ENCODE measurements around the gene ST6GALNAC5. TPM values are rescaled to one million over a fixed set of nuclear protein-coding genes. Genes with fewer than 3 reads are reported as not detected.

Gene ST6GALNAC5
- total and polyA plus RNA-seq, 2 experiments from 2014 or later: 5.1 to 12.2 TPM

- DNase-seq: no peak
- H2AFZ ChIP-seq: no peak overlapping the region
- H3F3A ChIP-seq (ENCODE audit: insufficient read depth): no peaks in the 10 kb centered on the region
- H3K4me1 ChIP-seq (ENCODE audit: insufficient read depth): no peaks in the 10 kb centered on the region
- H3K9me3 ChIP-seq (ENCODE audit: low read depth): no peaks in the 10 kb centered on the region
- no peaks in the 10 kb centered on the region for H3K9me2 ChIP-seq (ENCODE audit: insufficient read depth)
- no peak overlapping the region for H3K4me2 ChIP-seq (ENCODE audit: unreplicated experiment)
- no peaks in the 10 kb centered on the region for H3K79me2 ChIP-seq (ENCODE audit: insufficient read depth)
- no peak overlapping the region for H3K9ac ChIP-seq
- H4K20me1 ChIP-seq (ENCODE audit: insufficient read depth): no peaks in the 10 kb centered on the region
- 73 to 79% methylated on average over 1 of the region's 1 CpG for WGBS, 2 experiments (ENCODE audit: low coverage in 1 of 2, low lambda C conversion rate in 2 of 2, missing lambda C conversion rate in 2 of 2)
- TF ChIP-seq EZH2phosphoT487 (IDR thresholded peaks at IDR 0.05; ENCODE audit: insufficient read depth, low read depth) (no peak), EZH2 (IDR thresholded peaks at IDR 0.05; ENCODE audit: insufficient read depth, poor library complexity, severe bottlenecking) (no peak)
- H3K4me3 ChIP-seq: no peak overlapping the region
- H3K36me3 ChIP-seq (ENCODE audit: low read depth): no peaks in the 10 kb centered on the region
- no peaks in the 10 kb centered on the region for H3K27me3 ChIP-seq (replicated peaks; ENCODE audit: insufficient read depth)
- in situ Hi-C loops (cut with MboI): no loop called here
- no peak overlapping the region for H3K27ac ChIP-seq
Measured at GRCh38 chr1:77048615-77049005, 181.3 kb downstream of the ST6GALNAC5 start.

GRCh38 chr1:77051425-77051824 is 184.1 kb downstream of the ST6GALNAC5 start:
- Histone ChIP-seq H3F3A (ENCODE audit: insufficient read depth) (no peaks in the 10 kb centered on the region), H3K9me2 (ENCODE audit: insufficient read depth) (no peaks in the 10 kb centered on the region), H3K4me3 (no peak overlapping the region), H3K27ac (no peak overlapping the region), H2AFZ (no peak overlapping the region), H3K9me3 (ENCODE audit: low read depth) (no peaks in the 10 kb centered on the region), H3K4me1 (ENCODE audit: insufficient read depth) (no peaks in the 10 kb centered on the region), H3K79me2 (ENCODE audit: insufficient read depth) (no peaks in the 10 kb centered on the region), H3K27me3 (replicated peaks; ENCODE audit: insufficient read depth) (no peaks in the 10 kb centered on the region), H3K9ac (no peak overlapping the region), H4K20me1 (ENCODE audit: insufficient read depth) (no peaks in the 10 kb centered on the region), H3K36me3 (ENCODE audit: low read depth) (no peaks in the 10 kb centered on the region), H3K4me2 (ENCODE audit: unreplicated experiment) (no peak overlapping the region)
- TF ChIP-seq EZH2phosphoT487 (IDR thresholded peaks at IDR 0.05; ENCODE audit: insufficient read depth, low read depth) (no peak), EZH2 (IDR thresholded peaks at IDR 0.05; ENCODE audit: insufficient read depth, poor library complexity, severe bottlenecking) (no peak)
- no peak for DNase-seq
- WGBS, 2 experiments (ENCODE audit: low coverage in 1 of 2, low lambda C conversion rate in 2 of 2, missing lambda C conversion rate in 2 of 2): 42 to 54% methylated on average over 1 of the region's 1 CpG
- in situ Hi-C loops (cut with MboI): no loop called here

- TF ChIP-seq EZH2 (IDR thresholded peaks at IDR 0.05; ENCODE audit: insufficient read depth, poor library complexity, severe bottlenecking): no peak
- Histone ChIP-seq H3K9me3 (ENCODE audit: low read depth) (no peaks in the 10 kb centered on the region), H4K20me1 (ENCODE audit: insufficient read depth) (no peaks in the 10 kb centered on the region), H3K4me2 (ENCODE audit: unreplicated experiment) (no peak overlapping the region), H3K27ac (no peak overlapping the region), H3K79me2 (ENCODE audit: insufficient read depth) (no peaks in the 10 kb centered on the region), H3K9ac (no peak overlapping the region), H3K9me2 (ENCODE audit: insufficient read depth) (no peaks in the 10 kb centered on the region), H3K4me3 (no peak overlapping the region), H3K36me3 (ENCODE audit: low read depth) (no peaks in the 10 kb centered on the region), H3F3A (ENCODE audit: insufficient read depth) (no peaks in the 10 kb centered on the region), H3K4me1 (ENCODE audit: insufficient read depth) (no peaks in the 10 kb centered on the region), H3K27me3 (replicated peaks; ENCODE audit: insufficient read depth) (no peaks in the 10 kb centered on the region), H2AFZ (no peak overlapping the region)
- in situ Hi-C loops (cut with MboI): no loop called here
- 87 to 90% methylated on average over 7 of the region's 7 CpGs for WGBS, 2 experiments (ENCODE audit: low coverage in 1 of 2, low lambda C conversion rate in 2 of 2, missing lambda C conversion rate in 2 of 2)
- no peak for DNase-seq
Measured at GRCh38 chr1:77056525-77056924, 189.2 kb downstream of the ST6GALNAC5 start.

- Histone ChIP-seq H3K79me2 (ENCODE audit: insufficient read depth) (no peaks in the 10 kb centered on the region), H4K20me1 (ENCODE audit: insufficient read depth) (no peaks in the 10 kb centered on the region), H3K9me2 (ENCODE audit: insufficient read depth) (no peaks in the 10 kb centered on the region), H3K36me3 (ENCODE audit: low read depth) (no peaks in the 10 kb centered on the region), H3F3A (ENCODE audit: insufficient read depth) (no peaks in the 10 kb centered on the region), H3K27ac (no peak overlapping the region), H3K9ac (no peak overlapping the region), H3K4me2 (ENCODE audit: unreplicated experiment) (no peak overlapping the region), H3K4me3 (no peak overlapping the region), H2AFZ (no peak overlapping the region), H3K9me3 (ENCODE audit: low read depth) (no peaks in the 10 kb centered on the region), H3K27me3 (replicated peaks; ENCODE audit: insufficient read depth) (no peaks in the 10 kb centered on the region), H3K4me1 (ENCODE audit: insufficient read depth) (no peaks in the 10 kb centered on the region)
- 73 to 74% methylated on average over 7 of the region's 7 CpGs for WGBS, 2 experiments (ENCODE audit: low coverage in 1 of 2, low lambda C conversion rate in 2 of 2, missing lambda C conversion rate in 2 of 2)
- no peak for DNase-seq
- TF ChIP-seq EZH2phosphoT487 (IDR thresholded peaks at IDR 0.05; ENCODE audit: insufficient read depth, low read depth): no peak
- TF ChIP-seq EZH2 (IDR thresholded peaks at IDR 0.05; ENCODE audit: insufficient read depth, poor library complexity, severe bottlenecking): no peak
- in situ Hi-C loops (cut with MboI): no loop called here
Measured at GRCh38 chr1:77057994-77058585, 190.8 kb downstream of the ST6GALNAC5 start.

- in situ Hi-C loops (cut with MboI): no loop called here
- WGBS, 2 experiments (ENCODE audit: low coverage in 1 of 2, low lambda C conversion rate in 2 of 2, missing lambda C conversion rate in 2 of 2): 57 to 70% methylated on average over 5 of the region's 5 CpGs
- H3K4me1 ChIP-seq (ENCODE audit: insufficient read depth): no peaks in the 10 kb centered on the region
- no peak overlapping the region for H3K27ac ChIP-seq
- no peaks in the 10 kb centered on the region for H3K79me2 ChIP-seq (ENCODE audit: insufficient read depth)
- no peak overlapping the region for H2AFZ ChIP-seq
- TF ChIP-seq EZH2 (IDR thresholded peaks at IDR 0.05; ENCODE audit: insufficient read depth, poor library complexity, severe bottlenecking) (no peak), EZH2phosphoT487 (IDR thresholded peaks at IDR 0.05; ENCODE audit: insufficient read depth, low read depth) (no peak)
- no peaks in the 10 kb centered on the region for H3K9me2 ChIP-seq (ENCODE audit: insufficient read depth)
- no peak overlapping the region for H3K4me3 ChIP-seq
- H3F3A ChIP-seq (ENCODE audit: insufficient read depth): no peaks in the 10 kb centered on the region
- no peaks in the 10 kb centered on the region for H3K27me3 ChIP-seq (replicated peaks; ENCODE audit: insufficient read depth)
- no peaks in the 10 kb centered on the region for H4K20me1 ChIP-seq (ENCODE audit: insufficient read depth)
- no peak overlapping the region for H3K9ac ChIP-seq
- H3K36me3 ChIP-seq (ENCODE audit: low read depth): no peaks in the 10 kb centered on the region
- DNase-seq: no peak
- no peak overlapping the region for H3K4me2 ChIP-seq (ENCODE audit: unreplicated experiment)
- H3K9me3 ChIP-seq (ENCODE audit: low read depth): no peaks in the 10 kb centered on the region
Measured at GRCh38 chr1:77060000-77060399, 192.7 kb downstream of the ST6GALNAC5 start.
